Activated CD4-positive, alpha-beta T cell treated with anti-CD3 and anti-CD28 coated beads for 1 hour (primary cell): ENCODE data around the gene C1orf185.
"Not testable (repeated sequence)": the region's sequence is repeated elsewhere in the genome, so short reads cannot be mapped to it uniquely, and the experiment has no call there.

Experiments used
- DNase-seq: peaks from one replicate; pipeline ENCODE4 v3.0.0-alpha.2; 2020

C1orf185 gene

GRCh38 chr1:51101976-51102375 lies at the start of gene C1orf185:
C1orf185 (plus strand) TSS chr1:51102228; CDS start chr1:51102234, 6 bp downstream.
- no peak for DNase-seq

- no peak for DNase-seq
Observed at GRCh38 chr1:51058858-51059257, 43.2 kb upstream of the C1orf185 start.

GRCh38 chr1:51061231-51061918 lies 40.7 kb upstream of the C1orf185 start:
- no peak for DNase-seq

- no peak for DNase-seq
Observed at GRCh38 chr1:51063121-51063520, 38.9 kb upstream of the C1orf185 start.

GRCh38 chr1:51070011-51070410 lies 32.0 kb upstream of the C1orf185 start:
- no peak for DNase-seq

- DNase-seq: no peak
Observed at GRCh38 chr1:51070640-51071039, 31.4 kb upstream of the C1orf185 start.

GRCh38 chr1:51071291-51072042 lies 30.6 kb upstream of the C1orf185 start:
- DNase-seq: no peak

GRCh38 chr1:51072043-51072439 lies 30.0 kb upstream of the C1orf185 start:
- no peak for DNase-seq

GRCh38 chr1:51072651-51073050 lies 29.4 kb upstream of the C1orf185 start:
- DNase-seq: no peak

GRCh38 chr1:51073456-51073855 lies 28.6 kb upstream of the C1orf185 start:
- DNase-seq: no peak

GRCh38 chr1:51086496-51087271 lies 15.3 kb upstream of the C1orf185 start:
- DNase-seq: no peak

GRCh38 chr1:51088474-51088873 lies 13.6 kb upstream of the C1orf185 start:
- no peak for DNase-seq

GRCh38 chr1:51093581-51093980 lies 8.4 kb upstream of the C1orf185 start:
- no peak for DNase-seq

GRCh38 chr1:51097171-51097570 lies 4.9 kb upstream of the C1orf185 start:
- no peak for DNase-seq

- DNase-seq: no peak
Observed at GRCh38 chr1:51100264-51100880, 1.7 kb upstream of the C1orf185 start.

GRCh38 chr1:51114137-51114536 lies 12.1 kb downstream of the C1orf185 start:
- DNase-seq: no peak

GRCh38 chr1:51115714-51116404 lies 13.8 kb downstream of the C1orf185 start:
- DNase-seq: no peak

- no peak for DNase-seq
Observed at GRCh38 chr1:51119331-51119730, 17.3 kb downstream of the C1orf185 start.

GRCh38 chr1:51120629-51121028 lies 18.6 kb downstream of the C1orf185 start:
- DNase-seq: no peak

- not testable (repeated sequence) for DNase-seq
Observed at GRCh38 chr1:51127152-51127551, 25.1 kb downstream of the C1orf185 start.

- no peak for DNase-seq
Observed at GRCh38 chr1:51131185-51131584, 29.2 kb downstream of the C1orf185 start.

GRCh38 chr1:51133045-51133444 lies 31.0 kb downstream of the C1orf185 start:
- DNase-seq: no peak

- DNase-seq: not testable (repeated sequence)
Observed at GRCh38 chr1:51137696-51138095, 35.7 kb downstream of the C1orf185 start.
